Stomach (tissue), 4 donors: ENCODE results near the gene SCP2.
"Not testable (repeated sequence)": the region's sequence is repeated elsewhere in the genome, so short reads cannot be mapped to it uniquely, and the experiment has no call there.

Experiments
- POLR2A ChIP-seq, 4 donors: fragments of 450-650 bp; IDR thresholded peaks; one replicate each; pipeline ENCODE4 v1.6.1; 2016; ENCODE audit warnings: antibody characterized with exemption in 4 of 4, control low read depth in 2 of 4, mild to moderate bottlenecking in 1 of 4, moderate library complexity in 1 of 4
- POLR2AphosphoS5 ChIP-seq, 3 donors: sonication (generic); formaldehyde crosslinking; IDR thresholded peaks; one replicate each; pipeline ENCODE4 v1.6.1; 2016; ENCODE audit warnings: antibody characterized with exemption in 3 of 3
- TF ChIP-seq, protein P1 (sequence below), 7 experiments: fragments of 450-650 bp in 4 of 7; fragments of 200-600 bp in 3 of 7; sonication (generic) in 3 of 7; IDR thresholded peaks; one replicate each; pipeline ENCODE4 v1.5.1; 2016 to 2019; ENCODE audit warnings: antibody characterized with exemption in 7 of 7, control low read depth in 2 of 7, mild to moderate bottlenecking in 1 of 7

DNA sequence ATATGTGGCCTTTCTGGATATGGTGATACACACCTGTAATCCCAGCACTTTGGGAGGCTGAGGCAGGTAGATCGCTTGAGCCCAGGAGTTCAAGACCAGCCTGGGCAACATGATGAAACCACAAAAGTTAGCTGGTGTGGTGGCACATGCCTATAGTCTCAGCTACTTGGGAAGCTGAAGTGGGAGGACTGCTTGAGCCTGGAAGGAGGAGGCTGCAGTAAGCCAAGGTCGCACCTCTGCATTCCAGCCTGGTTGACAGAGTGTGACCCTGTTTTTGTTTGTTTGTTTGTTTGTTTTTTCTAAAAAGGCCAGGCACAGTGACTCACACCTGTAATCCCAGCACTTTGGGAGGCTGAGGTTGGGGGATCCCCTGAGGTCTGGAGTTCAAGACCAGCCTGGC lies 42.2 kb downstream of the SCP2 start:
- TF ChIP-seq, protein P1, sequence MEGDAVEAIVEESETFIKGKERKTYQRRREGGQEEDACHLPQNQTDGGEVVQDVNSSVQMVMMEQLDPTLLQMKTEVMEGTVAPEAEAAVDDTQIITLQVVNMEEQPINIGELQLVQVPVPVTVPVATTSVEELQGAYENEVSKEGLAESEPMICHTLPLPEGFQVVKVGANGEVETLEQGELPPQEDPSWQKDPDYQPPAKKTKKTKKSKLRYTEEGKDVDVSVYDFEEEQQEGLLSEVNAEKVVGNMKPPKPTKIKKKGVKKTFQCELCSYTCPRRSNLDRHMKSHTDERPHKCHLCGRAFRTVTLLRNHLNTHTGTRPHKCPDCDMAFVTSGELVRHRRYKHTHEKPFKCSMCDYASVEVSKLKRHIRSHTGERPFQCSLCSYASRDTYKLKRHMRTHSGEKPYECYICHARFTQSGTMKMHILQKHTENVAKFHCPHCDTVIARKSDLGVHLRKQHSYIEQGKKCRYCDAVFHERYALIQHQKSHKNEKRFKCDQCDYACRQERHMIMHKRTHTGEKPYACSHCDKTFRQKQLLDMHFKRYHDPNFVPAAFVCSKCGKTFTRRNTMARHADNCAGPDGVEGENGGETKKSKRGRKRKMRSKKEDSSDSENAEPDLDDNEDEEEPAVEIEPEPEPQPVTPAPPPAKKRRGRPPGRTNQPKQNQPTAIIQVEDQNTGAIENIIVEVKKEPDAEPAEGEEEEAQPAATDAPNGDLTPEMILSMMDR (IDR thresholded peaks at IDR 0.05) = not testable (repeated sequence)
- not testable (repeated sequence) for TF ChIP-seq POLR2A, POLR2AphosphoS5 (IDR thresholded peaks at IDR 0.05)
